ENCODE results near the gene RBBP4. TPM values are rescaled to one million over a fixed set of nuclear protein-coding genes. Genes with fewer than 3 reads are reported as not detected.
"Not testable (repeated sequence)": the region's sequence is repeated elsewhere in the genome, so short reads cannot be mapped to it uniquely, and the experiment has no call there.

Gene RBBP4
- total RNA-seq, 1 experiment from 2014 or later: 141 TPM

DNA sequence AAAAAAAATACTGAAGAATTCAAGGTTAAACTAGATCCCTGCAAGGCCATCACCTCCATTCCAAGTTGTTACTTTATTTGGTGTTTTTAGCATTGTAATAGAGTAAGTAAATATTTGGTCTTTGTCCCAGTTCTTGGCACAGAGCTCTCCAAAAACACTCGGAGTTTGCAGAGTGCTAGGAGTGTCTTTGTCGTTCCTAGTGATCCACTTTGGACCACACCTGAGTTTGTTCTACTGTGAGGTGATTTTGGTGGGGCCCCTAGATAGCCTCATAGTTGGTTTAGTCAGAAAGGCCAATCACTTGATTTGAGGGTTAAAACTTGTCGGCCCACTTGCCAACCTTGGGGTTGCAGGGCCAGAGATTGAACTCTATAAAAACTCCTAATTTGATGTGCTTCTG is 25.9 kb downstream of the RBBP4 start:
- Histone ChIP-seq H3K36me3 (peaks cover 90% of the 10 kb centered on the region), H3K9me3 (no peaks in the 10 kb centered on the region), H3K27me3 (no peaks in the 10 kb centered on the region), H3K4me3 (no peak overlapping the region)
- no peak for DNase-seq

- not testable (repeated sequence) for H3K9me3 ChIP-seq, H3K27me3 ChIP-seq, DNase-seq, H3K4me3 ChIP-seq
- peaks cover 90% of the 10 kb centered on the region for H3K36me3 ChIP-seq
Measured at GRCh38 chr1:32679993-32680392, 29.0 kb downstream of the RBBP4 start.

- Histone ChIP-seq H3K9me3 (no peaks in the 10 kb centered on the region), H3K36me3 (peaks cover 90% of the 10 kb centered on the region), H3K27me3 (no peaks in the 10 kb centered on the region), H3K4me3 (no peak overlapping the region)
- no peak for DNase-seq
Measured at GRCh38 chr1:32680642-32681041, 29.6 kb downstream of the RBBP4 start.

DNA sequence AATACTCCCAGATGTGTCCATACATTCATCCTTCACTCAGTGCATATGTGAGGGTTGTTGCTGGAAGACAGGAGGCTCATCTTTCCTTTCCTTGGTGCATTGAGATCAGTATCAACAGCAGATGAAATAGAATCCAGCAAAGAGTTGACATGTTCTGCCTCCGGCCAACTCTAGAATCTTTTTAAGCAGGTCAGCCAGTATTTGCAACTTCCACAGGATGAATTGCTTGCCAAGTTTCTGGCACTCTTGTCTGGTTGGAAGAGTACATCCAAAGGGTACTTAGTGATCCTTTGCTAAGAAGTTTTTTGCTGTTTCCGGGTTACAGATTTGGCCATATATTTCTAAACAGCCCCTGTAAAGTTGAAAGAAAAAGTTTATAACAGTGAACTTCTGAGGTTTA is 30.5 kb downstream of the RBBP4 start:
- Histone ChIP-seq H3K36me3 (peaks cover 90% of the 10 kb centered on the region), H3K4me3 (no peak overlapping the region), H3K9me3 (no peaks in the 10 kb centered on the region), H3K27me3 (no peaks in the 10 kb centered on the region)
- DNase-seq: no peak

GRCh38 chr1:32681999-32682398 is 31.0 kb downstream of the RBBP4 start:
- DNase-seq: no peak
- H3K4me3 ChIP-seq: no peak overlapping the region
- H3K36me3 ChIP-seq: peaks cover 90% of the 10 kb centered on the region
- H3K27me3 ChIP-seq: no peaks in the 10 kb centered on the region
- H3K9me3 ChIP-seq: no peaks in the 10 kb centered on the region

- H3K4me3 ChIP-seq: no peak overlapping the region
- H3K9me3 ChIP-seq: no peaks in the 10 kb centered on the region
- H3K27me3 ChIP-seq: no peaks in the 10 kb centered on the region
- DNase-seq: no peak
- H3K36me3 ChIP-seq: peaks cover 84% of the 10 kb centered on the region
Measured at GRCh38 chr1:32683397-32683796, 32.4 kb downstream of the RBBP4 start.

DNA sequence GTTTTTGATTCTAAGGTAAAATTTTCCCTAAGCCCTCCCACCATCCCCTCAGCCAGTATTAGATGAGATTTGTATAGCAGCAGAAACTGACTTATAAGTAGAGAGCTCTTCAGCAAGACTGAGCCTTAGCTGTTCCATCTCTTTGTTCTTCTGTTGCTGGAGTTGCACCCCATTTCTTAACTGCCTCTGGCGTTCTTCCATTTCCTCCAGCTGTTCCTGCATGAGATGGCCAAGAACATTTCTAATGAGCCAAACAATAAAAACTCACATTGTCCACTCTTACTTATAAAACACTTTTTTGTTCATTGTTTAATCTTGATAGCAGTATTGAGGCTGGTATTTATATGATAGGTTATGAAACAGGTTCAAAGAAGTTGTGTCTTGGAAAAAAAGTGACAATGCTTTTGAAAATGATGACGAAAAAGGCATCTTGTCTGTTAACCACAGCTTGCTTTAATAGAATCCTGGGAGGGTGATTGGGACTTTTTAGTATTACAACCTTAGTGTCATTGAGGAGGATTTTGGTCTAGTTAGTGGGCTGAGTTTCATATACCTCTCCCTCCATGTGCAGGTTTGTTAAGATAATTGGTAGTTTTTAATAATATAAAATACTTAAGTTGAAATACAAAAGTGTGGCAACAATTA is 33.3 kb downstream of the RBBP4 start:
- Histone ChIP-seq H3K9me3 (no peaks in the 10 kb centered on the region), H3K27me3 (no peaks in the 10 kb centered on the region), H3K36me3 (peaks cover 80% of the 10 kb centered on the region), H3K4me3 (no peak overlapping the region)
- no peak for DNase-seq

DNA sequence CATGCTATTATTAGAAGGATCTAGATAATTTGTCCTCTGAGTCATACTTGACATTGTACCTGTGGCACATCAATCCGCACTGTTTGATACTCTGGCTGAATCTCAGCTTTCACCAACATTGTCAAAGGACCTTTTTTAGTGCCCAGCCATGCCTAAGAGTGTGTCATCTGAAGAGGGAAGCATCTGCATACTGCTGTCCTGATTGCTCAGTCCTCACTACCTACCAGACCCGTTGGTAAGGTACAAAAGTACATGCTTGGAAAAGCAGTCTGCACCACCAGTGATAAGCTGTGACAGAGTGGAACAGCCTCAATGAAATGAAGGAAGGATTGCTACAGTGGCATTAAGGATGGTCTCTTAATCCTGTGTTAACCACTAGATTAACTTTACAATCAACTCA is 34.5 kb downstream of the RBBP4 start:
- Histone ChIP-seq H3K4me3 (no peak overlapping the region), H3K36me3 (peaks cover 81% of the 10 kb centered on the region), H3K27me3 (no peaks in the 10 kb centered on the region), H3K9me3 (no peaks in the 10 kb centered on the region)
- DNase-seq: no peak

- no peak for DNase-seq
- Histone ChIP-seq H3K9me3 (no peaks in the 10 kb centered on the region), H3K36me3 (peaks cover 76% of the 10 kb centered on the region), H3K27me3 (no peaks in the 10 kb centered on the region), H3K4me3 (no peak overlapping the region)
Measured at GRCh38 chr1:32686387-32686786, 35.4 kb downstream of the RBBP4 start.

DNA sequence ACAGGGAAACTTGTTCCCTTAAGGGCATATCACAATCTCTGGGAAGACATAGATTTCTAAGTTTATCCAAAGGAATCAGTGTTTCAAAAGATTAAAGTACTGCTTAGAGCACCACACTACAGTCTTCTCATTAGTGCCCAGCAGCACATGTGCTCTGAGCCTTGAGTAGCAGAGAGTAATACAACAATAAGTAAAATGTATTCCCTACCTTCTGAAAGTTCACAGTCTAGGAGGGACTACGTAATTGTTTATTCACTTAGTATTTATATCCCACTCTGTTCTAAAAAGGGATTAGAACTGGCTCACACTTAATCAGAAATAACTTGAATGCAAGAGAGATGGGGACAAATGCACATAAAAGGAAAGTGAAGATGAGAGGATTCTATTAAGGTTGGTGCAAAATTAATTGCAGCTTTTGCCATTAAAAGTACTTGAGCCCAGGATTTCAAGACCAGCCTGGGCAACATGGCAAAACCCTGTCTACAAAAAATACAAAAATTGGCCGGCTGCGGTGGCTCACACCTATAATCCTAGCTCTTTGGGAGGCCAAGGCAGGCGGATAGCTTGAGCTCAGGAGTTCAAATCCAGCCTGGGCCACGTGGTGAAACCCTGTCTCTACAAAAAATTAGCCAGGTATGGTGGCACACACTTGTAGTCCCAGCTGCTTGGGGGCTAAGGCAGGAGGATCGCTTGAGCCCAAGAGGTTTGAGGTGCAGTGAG is 42.6 kb downstream of the RBBP4 start:
- DNase-seq: no peak
- Histone ChIP-seq H3K36me3 (peaks cover 66% of the 10 kb centered on the region), H3K27me3 (no peaks in the 10 kb centered on the region), H3K9me3 (no peaks in the 10 kb centered on the region), H3K4me3 (no peak overlapping the region)

- Histone ChIP-seq H3K27me3 (no peaks in the 10 kb centered on the region), H3K9me3 (no peaks in the 10 kb centered on the region), H3K4me3 (no peak overlapping the region), H3K36me3 (peaks cover 55% of the 10 kb centered on the region)
- peak; percentile 70 for DNase-seq
Measured at GRCh38 chr1:32695098-32695904, 44.3 kb downstream of the RBBP4 start.

- DNase-seq: no peak
- peaks cover 53% of the 10 kb centered on the region for H3K36me3 ChIP-seq
- H3K4me3 ChIP-seq: no peak overlapping the region
- no peaks in the 10 kb centered on the region for H3K9me3 ChIP-seq
- H3K27me3 ChIP-seq: no peaks in the 10 kb centered on the region
Measured at GRCh38 chr1:32696041-32696440, 45.0 kb downstream of the RBBP4 start.

DNA sequence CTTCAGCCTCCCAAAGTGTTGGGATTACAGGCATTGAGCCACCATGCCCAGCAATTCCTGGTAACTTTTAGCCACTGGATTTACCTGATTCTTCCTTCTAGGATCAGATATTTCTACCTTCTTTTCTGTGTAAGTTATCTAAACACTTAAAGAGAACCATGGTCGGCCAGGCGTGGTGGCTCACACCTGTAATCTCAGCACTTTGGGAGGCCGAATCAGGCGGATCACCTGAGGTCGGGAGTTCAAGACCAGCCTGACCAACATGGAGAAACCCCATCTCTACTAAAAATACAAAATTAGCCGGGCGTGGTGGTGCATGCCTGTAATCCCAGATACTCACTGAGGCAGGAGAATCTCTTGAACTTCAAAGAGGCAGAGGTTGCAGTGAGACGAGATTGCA is 46.0 kb downstream of the RBBP4 start:
- DNase-seq, H3K9me3 ChIP-seq: not testable (repeated sequence)
- H3K36me3 ChIP-seq: peaks cover 45% of the 10 kb centered on the region

GRCh38 chr1:32701421-32701911 is 50.5 kb downstream of the RBBP4 start:
- Histone ChIP-seq H3K4me3 (peak overlapping the region; percentile 79), H3K27me3 (no peaks in the 10 kb centered on the region), H3K9me3 (peaks cover 2% of the 10 kb centered on the region; the same call in 1 of the 2 replicates), H3K36me3 (peaks cover 10% of the 10 kb centered on the region)
- peak; percentile 35 for DNase-seq

More for the DNA sequence above, 46.0 kb downstream of the RBBP4 start:
- not testable (repeated sequence) for H3K27me3 ChIP-seq, H3K4me3 ChIP-seq

GRCh38 chr1:32701951-32702598 is 51.1 kb downstream of the RBBP4 start:
- H3K9me3 ChIP-seq: peaks cover 2% of the 10 kb centered on the region; the same call in 1 of the 2 replicates
- no peaks in the 10 kb centered on the region for H3K27me3 ChIP-seq
- H3K4me3 ChIP-seq: peak overlapping the region; percentile 79
- H3K36me3 ChIP-seq: peaks cover 6% of the 10 kb centered on the region
- DNase-seq: peak; percentile 51

- Histone ChIP-seq H3K4me3 (peak within 1 kb of the TSS; percentile 79), H3K9me3 (peaks cover 2% of the 10 kb centered on the region; the same call in 1 of the 2 replicates), H3K27me3 (no peaks in the 10 kb centered on the region), H3K36me3 (peaks cover 3% of the 10 kb centered on the region)
- DNase-seq: peak; percentile 92
Measured at GRCh38 chr1:32702599-32703478, 51.8 kb downstream of the RBBP4 start, which contains the start of gene SYNC. Gene SYNC (minus strand): TSS chr1:32702770. CDS start chr1:32702660, 110 bp downstream.
